ENCODE data around the gene PRTFDC1.

GRCh38 chr10:24952143-24952706 is at the start of gene PRTFDC1:
- TF ChIP-seq, protein P1, sequence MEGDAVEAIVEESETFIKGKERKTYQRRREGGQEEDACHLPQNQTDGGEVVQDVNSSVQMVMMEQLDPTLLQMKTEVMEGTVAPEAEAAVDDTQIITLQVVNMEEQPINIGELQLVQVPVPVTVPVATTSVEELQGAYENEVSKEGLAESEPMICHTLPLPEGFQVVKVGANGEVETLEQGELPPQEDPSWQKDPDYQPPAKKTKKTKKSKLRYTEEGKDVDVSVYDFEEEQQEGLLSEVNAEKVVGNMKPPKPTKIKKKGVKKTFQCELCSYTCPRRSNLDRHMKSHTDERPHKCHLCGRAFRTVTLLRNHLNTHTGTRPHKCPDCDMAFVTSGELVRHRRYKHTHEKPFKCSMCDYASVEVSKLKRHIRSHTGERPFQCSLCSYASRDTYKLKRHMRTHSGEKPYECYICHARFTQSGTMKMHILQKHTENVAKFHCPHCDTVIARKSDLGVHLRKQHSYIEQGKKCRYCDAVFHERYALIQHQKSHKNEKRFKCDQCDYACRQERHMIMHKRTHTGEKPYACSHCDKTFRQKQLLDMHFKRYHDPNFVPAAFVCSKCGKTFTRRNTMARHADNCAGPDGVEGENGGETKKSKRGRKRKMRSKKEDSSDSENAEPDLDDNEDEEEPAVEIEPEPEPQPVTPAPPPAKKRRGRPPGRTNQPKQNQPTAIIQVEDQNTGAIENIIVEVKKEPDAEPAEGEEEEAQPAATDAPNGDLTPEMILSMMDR (IDR thresholded peaks at IDR 0.05) = no peak
- TF ChIP-seq POLR2A (IDR thresholded peaks at IDR 0.05) = no peak
